ENCODE data around the gene FURIN. TPM values are rescaled to one million over a fixed set of nuclear protein-coding genes. Genes with fewer than 3 reads are reported as not detected.

The FURIN gene
- total RNA-seq, 1 experiment from 2014 or later, result 62.0 TPM

- Histone ChIP-seq H3K36me3 (ENCODE audit: control insufficient read depth, insufficient read depth, low read length) (no peaks in the 10 kb centered on the region), H3K27ac (ENCODE audit: low read length) (no peak overlapping the region), H3K27me3 (ENCODE audit: control insufficient read depth, insufficient read depth, low read length) (no peaks in the 10 kb centered on the region), H3K4me3 (ENCODE audit: low read depth in 2 of 2, low read length in 2 of 2) (no peak overlapping the region), H3K9me3 (ENCODE audit: control insufficient read depth, insufficient read depth, low read depth, low read length) (no peaks in the 10 kb centered on the region), H3K4me1 (ENCODE audit: control insufficient read depth, insufficient read depth, low read length) (no peaks in the 10 kb centered on the region)
- intact Hi-C loops (cut with micrococcal nuclease; ENCODE audit: unreplicated experiment), result no loop called here
- ATAC-seq (no peak), DNase-seq (ENCODE audit: low read depth, low spot score) (no peak)
- ChIA-PET POLR2A (interaction anchor here (0.6 kb wide), 1 partner anchor 43 kb away, joined by 4 read pairs; no protein-coding TSS in a partner anchor), CTCF (interaction anchor here (1.6 kb wide), 1 partner anchor 239 kb away, joined by 8 read pairs; no protein-coding TSS in a partner anchor)
- in situ Hi-C loops (cut with HindIII; ENCODE audit: low pct_unique_long_range_greater_than_20kb, low sequenced_read_pairs), result no loop called here
- TF ChIP-seq POLR2AphosphoS5 (IDR thresholded peaks at IDR 0.05; ENCODE audit: low read depth, low read length), result no peak
- no peak for TF ChIP-seq REST (IDR thresholded peaks at IDR 0.05; ENCODE audit: insufficient read depth in 1 of 2, low read depth in 2 of 2, low read length in 1 of 2)
- BruUV-seq (replicated peaks), result no TSS peak
These were observed 18.7 kb downstream of the FURIN start for GRCh38 chr15:90887037-90887481.

- CTCF ChIA-PET, result interaction anchor here (0.6 kb wide), 2 partner anchors 71 to 288 kb away, joined by 3 read pairs; no protein-coding TSS in a partner anchor
- intact Hi-C loops (cut with micrococcal nuclease; ENCODE audit: unreplicated experiment), result no loop called here
- no peak for DNase-seq (ENCODE audit: low read depth, low spot score)
These were observed 20.9 kb downstream of the FURIN start for GRCh38 chr15:90889313-90889730.

More at GRCh38 chr15:90889313-90889730, 20.9 kb downstream of the FURIN start:
- no TSS peak for BruUV-seq (replicated peaks)
- H3K36me3 ChIP-seq (ENCODE audit: control insufficient read depth, insufficient read depth, low read length), result no peaks in the 10 kb centered on the region; the same call in 1 of the 2 replicates
- H3K9me3 ChIP-seq (ENCODE audit: control insufficient read depth, insufficient read depth, low read depth, low read length), result no peaks in the 10 kb centered on the region
- ATAC-seq, result no peak
- no peak overlapping the region for H3K4me3 ChIP-seq (ENCODE audit: low read depth in 2 of 2, low read length in 2 of 2)
- no peaks in the 10 kb centered on the region for H3K4me1 ChIP-seq (ENCODE audit: control insufficient read depth, insufficient read depth, low read length)
- POLR2A ChIA-PET, result interaction anchor here (0.5 kb wide), 1 partner anchor 40 kb away, joined by 3 read pairs; no protein-coding TSS in a partner anchor
- in situ Hi-C loops (cut with HindIII; ENCODE audit: low pct_unique_long_range_greater_than_20kb, low sequenced_read_pairs), result no loop called here
- no peak overlapping the region for H3K27ac ChIP-seq (ENCODE audit: low read length)
- no peaks in the 10 kb centered on the region for H3K27me3 ChIP-seq (ENCODE audit: control insufficient read depth, insufficient read depth, low read length)
- TF ChIP-seq CTCF (IDR thresholded peaks at IDR 0.05) (no peak), POLR2AphosphoS5 (IDR thresholded peaks at IDR 0.05; ENCODE audit: low read depth, low read length) (no peak), TCF7L2 (IDR thresholded peaks at IDR 0.05; ENCODE audit: low read depth, low read length) (no peak), SIN3A (IDR thresholded peaks at IDR 0.05; ENCODE audit: borderline replicate concordance, insufficient read depth, low read depth, low read length) (no peak), REST (IDR thresholded peaks at IDR 0.05; ENCODE audit: insufficient read depth in 1 of 2, low read depth in 2 of 2, low read length in 1 of 2) (no peak)
